HepG2 (cell line): ENCODE data around the gene ATRNL1. TPM values are rescaled to one million over a fixed set of nuclear protein-coding genes. Genes with fewer than 3 reads are reported as not detected.

Experiments used
- ATAC-seq: fragments of 200-7000 bp; cut with Tn5 transposase; 3 replicates; pipeline ENCODE4 v1.9.1; 2020; ENCODE audit warnings: mild to moderate bottlenecking, moderate library complexity
- BruUV-seq: library from RNA; stranded (reverse); fragments of 400-500 nt; replicated peaks from 2 replicates; lab custom pipeline; 2021; lab: Mats Ljungman, UMichigan
- CTCF ChIA-PET: fragments of 300-600 bp; formaldehyde crosslinking; extraction: SDS; loops from one replicate; lab custom pipeline; 2021; ENCODE audit warnings: low total read pairs, inconsistent platforms, low intra/inter-chr PET ratio; lab: Yijun Ruan, JAX
- POLR2A ChIA-PET: fragments of 350-600 bp; sonication (Branson Sonifier 250); formaldehyde crosslinking; loops from one replicate; lab custom pipeline; 2020; ENCODE audit warnings: antibody characterized with exemption, inconsistent platforms; lab: Yijun Ruan, JAX
- DNase-seq: peaks from one replicate; pipeline ENCODE4 v3.0.0-alpha.2; 2015; ENCODE audit warnings: low spot score
- FAIRE-seq: peaks from 3 replicates; lab custom pipeline; 2011; peaks lifted over from hg19 to GRCh38; lab: Jason Lieb, UNC
- H2AFZ ChIP-seq: one replicate; pipeline ENCODE4 v1.6.1; 2011; ENCODE audit warnings: low read length, inconsistent platforms
- H3K27ac ChIP-seq: fragments of 300-600 bp; 3 replicates; pipeline ENCODE4 v1.8.0; 2011; ENCODE audit warnings: mixed run types, mild to moderate bottlenecking, mixed read lengths, low read length, inconsistent platforms; ENCODE audit not compliant: insufficient read depth; ENCODE audit errors: extremely low read length
- H3K27me3 ChIP-seq, 2 experiments: fragments of 200-600 bp in 1 of 2; 2 replicates in 1 of 2; 3 replicates in 1 of 2; pipeline versions ENCODE4 v1.6.0 to v1.8.0; 2011; ENCODE audit warnings: low read length in 2 of 2, mild to moderate bottlenecking in 2 of 2, moderate library complexity in 2 of 2, inconsistent platforms in 1 of 2; ENCODE audit not compliant: insufficient read depth in 2 of 2, control insufficient read depth in 1 of 2
- H3K36me3 ChIP-seq, 2 experiments: fragments of 200-600 bp in 1 of 2; replicated peaks in 1 of 2; 2 replicates in 1 of 2; 3 replicates in 1 of 2; pipeline versions ENCODE4 v1.5.1 to v1.8.0; 2011; ENCODE audit warnings: low read length in 2 of 2, inconsistent platforms in 1 of 2; ENCODE audit not compliant: insufficient read depth in 2 of 2, control insufficient read depth in 1 of 2
- H3K4me1 ChIP-seq: 2 replicates; pipeline ENCODE4 v1.5.1; 2012; ENCODE audit warnings: low read length, inconsistent platforms; ENCODE audit not compliant: insufficient read depth
- H3K4me2 ChIP-seq: 2 replicates; pipeline ENCODE4 v1.6.0; 2011; ENCODE audit warnings: low read depth, low read length, inconsistent platforms
- H3K4me3 ChIP-seq, 3 experiments: fragments of 200-600 bp in 1 of 3; sonication (generic), shearing (Covaris generic) in 1 of 3; replicated peaks in 1 of 3; 2 replicates each; pipeline ENCODE4 v1.5.1; 2011 to 2016; ENCODE audit warnings: low read length in 3 of 3, inconsistent platforms in 2 of 3, low read depth in 2 of 3, mild to moderate bottlenecking in 2 of 3, control low read depth in 1 of 3, mixed read lengths in 1 of 3; ENCODE audit not compliant: insufficient read depth in 1 of 3
- H3K79me2 ChIP-seq: one replicate; pipeline ENCODE4 v1.6.1; 2011; ENCODE audit warnings: low read length, inconsistent platforms; ENCODE audit not compliant: insufficient read depth
- H3K9ac ChIP-seq: 2 replicates; pipeline ENCODE4 v1.6.0; 2011; ENCODE audit warnings: mild to moderate bottlenecking, low read depth, low read length, inconsistent platforms; ENCODE audit not compliant: insufficient read depth
- H3K9me3 ChIP-seq: 2 replicates; pipeline ENCODE4 v1.5.1; 2012; ENCODE audit warnings: mild to moderate bottlenecking, low read length
- H4K20me1 ChIP-seq: 2 replicates; pipeline ENCODE4 v1.6.0; 2011; ENCODE audit warnings: inconsistent platforms, mild to moderate bottlenecking, low read length, moderate library complexity; ENCODE audit not compliant: insufficient read depth
- ASH2L ChIP-seq: fragments of 300-600, 200-600 bp; sonication (generic); IDR thresholded peaks from 2 replicates; pipeline ENCODE4 v1.7.0; 2017; ENCODE audit warnings: low read depth, mild to moderate bottlenecking, moderate library complexity, mixed read lengths, low read length; ENCODE audit not compliant: insufficient read length
- TRAFD1 ChIP-seq: sonication (generic); formaldehyde crosslinking; IDR thresholded peaks from 2 replicates; pipeline ENCODE4 v1.5.1; 2020; ENCODE audit warnings: missing genetic modification reagents, mild to moderate bottlenecking, borderline replicate concordance
- ZFP36L2 ChIP-seq: sonication (generic); formaldehyde crosslinking; IDR thresholded peaks from 2 replicates; pipeline ENCODE4 v1.4.0; 2020; ENCODE audit warnings: missing genetic modification reagents
- ZNF646 ChIP-seq: sonication (generic); formaldehyde crosslinking; IDR thresholded peaks from 2 replicates; pipeline ENCODE4 v1.9.0; 2021; ENCODE audit warnings: mild to moderate bottlenecking, missing genetic modification reagents
- WGBS: methylation state at CpG from one replicate; pipeline ENCODE4 v1.1.6; 2017; ENCODE audit warnings: low lambda C conversion rate; 5-methylcytosine and 5-hydroxymethylcytosine counted together
- in situ Hi-C: cut with HindIII; loops from 2 replicates; pipeline ENCODE4 v1.10.0; 2017; ENCODE audit warnings: low pct_unique_long_range_greater_than_20kb; ENCODE audit not compliant: extremely low pct_ligation_motif_present
- intact Hi-C: fragments of 100-400 bp; cut with micrococcal nuclease; formaldehyde crosslinking; loops from one replicate; pipeline ENCODE4 v1.10.0; 2022; ENCODE audit not compliant: unreplicated experiment
- polyA plus RNA-seq, 8 experiments: library from polyadenylated mRNA; depleted of rRNA in 3 of 8; stranded (reverse) in 7 of 8; unstranded in 1 of 8; fragments of >200 nt; fragmentation: Illumina TruSeq in 4 of 8; extraction: Trizol in 4 of 8; gene quantifications; 2 replicates each; pipeline versions ENCODE4 v1.2.1 to v1.2.3, GENCODE V29; 2011 to 2016; ENCODE audit warnings: low read depth in 4 of 8, missing spikeins in 1 of 8, mixed read lengths in 1 of 8; ENCODE audit not compliant: insufficient read depth in 1 of 8
- total RNA-seq, 5 experiments: library from RNA; depleted of rRNA; stranded (reverse); fragments of >200 nt; fragmentation: Illumina TruSeq; extraction: Trizol; gene quantifications; 2 replicates each; pipeline ENCODE4 v1.2.3, GENCODE V29; 2016; ENCODE audit warnings: low read depth in 1 of 5
- TF ChIP-seq, protein P1 (sequence below): sonication (generic); formaldehyde crosslinking; IDR thresholded peaks from 2 replicates; pipeline ENCODE4 v1.5.1; 2020; ENCODE audit warnings: mild to moderate bottlenecking, missing genetic modification reagents, moderate library complexity
- TF ChIP-seq, protein P2 (sequence below): sonication (generic); formaldehyde crosslinking; IDR thresholded peaks from 2 replicates; pipeline ENCODE4 v1.4.0; 2020; ENCODE audit warnings: mild to moderate bottlenecking, missing genetic modification reagents

Gene ATRNL1
- total and polyA plus RNA-seq, 2 of the 13 experiments (the other 11 are each of a cell fraction or from before 2014, with no cell fraction given) = 0.04 TPM; not detected in 1

DNA sequence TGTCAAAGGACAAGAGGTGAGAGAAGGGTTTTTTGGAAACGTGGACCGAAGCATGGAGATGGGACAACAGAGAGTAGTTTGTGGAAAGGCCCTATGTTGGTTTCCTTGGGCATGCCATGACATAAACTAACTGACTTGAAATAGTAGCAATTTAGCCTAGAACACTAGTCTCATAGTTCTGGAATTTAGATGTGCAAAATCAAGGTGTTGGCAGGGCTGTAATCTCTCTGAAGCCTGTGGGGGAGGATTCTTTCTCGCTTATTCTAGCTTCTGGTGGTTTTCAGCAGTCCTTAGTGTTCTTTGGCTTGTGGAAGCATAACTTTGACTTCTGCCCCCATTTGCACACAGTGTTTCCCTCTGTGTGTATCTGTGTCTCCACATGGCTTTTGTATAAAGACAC is 896.5 kb downstream of the ATRNL1 start (continued):
- TF ChIP-seq ZNF646 = no peak
- TF ChIP-seq, all 625 proteins: peak for 0

DNA sequence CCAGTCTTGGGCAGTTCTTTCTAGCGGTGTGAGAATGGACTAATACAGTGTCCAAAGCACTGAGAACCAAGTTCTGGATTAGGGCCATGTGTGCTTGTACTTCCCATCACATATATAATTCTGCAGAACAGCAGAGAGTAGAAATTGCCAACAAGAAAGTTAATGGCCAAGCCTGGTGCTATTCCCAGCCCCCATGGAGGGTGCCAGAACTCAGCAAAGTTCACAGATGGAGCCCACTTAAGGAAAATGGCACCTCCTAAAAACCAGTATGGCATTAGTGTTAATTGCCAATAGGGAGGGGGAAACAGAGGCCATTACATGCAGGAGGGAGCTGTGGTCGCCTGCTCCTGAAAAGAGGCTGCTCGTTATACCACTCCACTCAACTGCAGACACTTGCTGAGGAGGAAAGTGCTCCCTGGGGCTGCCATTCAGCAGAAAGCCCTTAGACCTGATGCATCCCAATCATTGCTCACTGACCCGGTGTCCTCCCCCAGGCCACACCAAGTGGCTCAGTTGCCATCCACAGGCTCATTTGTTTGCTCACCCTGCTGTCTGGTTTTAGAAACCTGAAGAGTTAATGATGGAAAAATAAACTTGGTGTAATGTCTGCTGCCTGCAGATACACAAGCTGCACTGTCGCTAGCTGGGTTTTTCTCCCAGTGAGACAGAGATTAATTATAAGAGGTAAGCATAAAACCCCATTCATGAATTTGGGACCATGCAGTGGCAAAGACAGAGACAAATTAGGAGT is 899.2 kb downstream of the ATRNL1 start:
- CTCF ChIA-PET = no interaction called here
- FAIRE-seq = no peak
- Histone ChIP-seq H3K4me1 (no peaks in the 10 kb centered on the region), H3K4me2 (no peak overlapping the region), H3K27ac (no peak overlapping the region), H3K4me3 (no peak overlapping the region), H2AFZ (no peak overlapping the region)
- DNase-seq = no peak
- TF ChIP-seq, protein P1, sequence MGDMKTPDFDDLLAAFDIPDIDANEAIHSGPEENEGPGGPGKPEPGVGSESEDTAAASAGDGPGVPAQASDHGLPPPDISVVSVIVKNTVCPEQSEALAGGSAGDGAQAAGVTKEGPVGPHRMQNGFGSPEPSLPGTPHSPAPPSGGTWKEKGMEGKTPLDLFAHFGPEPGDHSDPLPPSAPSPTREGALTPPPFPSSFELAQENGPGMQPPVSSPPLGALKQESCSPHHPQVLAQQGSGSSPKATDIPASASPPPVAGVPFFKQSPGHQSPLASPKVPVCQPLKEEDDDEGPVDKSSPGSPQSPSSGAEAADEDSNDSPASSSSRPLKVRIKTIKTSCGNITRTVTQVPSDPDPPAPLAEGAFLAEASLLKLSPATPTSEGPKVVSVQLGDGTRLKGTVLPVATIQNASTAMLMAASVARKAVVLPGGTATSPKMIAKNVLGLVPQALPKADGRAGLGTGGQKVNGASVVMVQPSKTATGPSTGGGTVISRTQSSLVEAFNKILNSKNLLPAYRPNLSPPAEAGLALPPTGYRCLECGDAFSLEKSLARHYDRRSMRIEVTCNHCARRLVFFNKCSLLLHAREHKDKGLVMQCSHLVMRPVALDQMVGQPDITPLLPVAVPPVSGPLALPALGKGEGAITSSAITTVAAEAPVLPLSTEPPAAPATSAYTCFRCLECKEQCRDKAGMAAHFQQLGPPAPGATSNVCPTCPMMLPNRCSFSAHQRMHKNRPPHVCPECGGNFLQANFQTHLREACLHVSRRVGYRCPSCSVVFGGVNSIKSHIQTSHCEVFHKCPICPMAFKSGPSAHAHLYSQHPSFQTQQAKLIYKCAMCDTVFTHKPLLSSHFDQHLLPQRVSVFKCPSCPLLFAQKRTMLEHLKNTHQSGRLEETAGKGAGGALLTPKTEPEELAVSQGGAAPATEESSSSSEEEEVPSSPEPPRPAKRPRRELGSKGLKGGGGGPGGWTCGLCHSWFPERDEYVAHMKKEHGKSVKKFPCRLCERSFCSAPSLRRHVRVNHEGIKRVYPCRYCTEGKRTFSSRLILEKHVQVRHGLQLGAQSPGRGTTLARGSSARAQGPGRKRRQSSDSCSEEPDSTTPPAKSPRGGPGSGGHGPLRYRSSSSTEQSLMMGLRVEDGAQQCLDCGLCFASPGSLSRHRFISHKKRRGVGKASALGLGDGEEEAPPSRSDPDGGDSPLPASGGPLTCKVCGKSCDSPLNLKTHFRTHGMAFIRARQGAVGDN (CRISPR knock-in tag) = no peak
- TF ChIP-seq ZFP36L2 (CRISPR knock-in tag) = no peak
- TF ChIP-seq ASH2L = no peak
- no peak for TF ChIP-seq TRAFD1 (CRISPR knock-in tag)
- TF ChIP-seq, protein P2, sequence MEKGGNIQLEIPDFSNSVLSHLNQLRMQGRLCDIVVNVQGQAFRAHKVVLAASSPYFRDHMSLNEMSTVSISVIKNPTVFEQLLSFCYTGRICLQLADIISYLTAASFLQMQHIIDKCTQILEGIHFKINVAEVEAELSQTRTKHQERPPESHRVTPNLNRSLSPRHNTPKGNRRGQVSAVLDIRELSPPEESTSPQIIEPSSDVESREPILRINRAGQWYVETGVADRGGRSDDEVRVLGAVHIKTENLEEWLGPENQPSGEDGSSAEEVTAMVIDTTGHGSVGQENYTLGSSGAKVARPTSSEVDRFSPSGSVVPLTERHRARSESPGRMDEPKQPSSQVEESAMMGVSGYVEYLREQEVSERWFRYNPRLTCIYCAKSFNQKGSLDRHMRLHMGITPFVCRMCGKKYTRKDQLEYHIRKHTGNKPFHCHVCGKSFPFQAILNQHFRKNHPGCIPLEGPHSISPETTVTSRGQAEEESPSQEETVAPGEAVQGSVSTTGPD (CRISPR knock-in tag) = no peak
- TF ChIP-seq, all 625 proteins: peak for 0
- BruUV-seq = no TSS peak
- no peak for ATAC-seq
- intact Hi-C loops = no loop called here
- in situ Hi-C loops = no loop called here
- Histone ChIP-seq H3K9me3 (peaks cover under 1% of the 10 kb centered on the region; the same call in 1 of the 2 replicates), H3K9ac (no peak overlapping the region), H3K36me3 (no peaks in the 10 kb centered on the region), H3K27me3 (no peaks in the 10 kb centered on the region), H4K20me1 (no peaks in the 10 kb centered on the region), H3K79me2 (no peaks in the 10 kb centered on the region)
- WGBS = 20% methylated on average over 3 of the region's 5 CpGs
- POLR2A ChIA-PET = no interaction called here
